SK-N-SH treated with all-trans-retinoic acid at 6 μM for 48 hours (cell line): ENCODE results near the gene CYP2B6.

Experiments used
- ATAC-seq: fragments of 200-7000 bp; cut with Tn5 transposase; 3 replicates; pipeline ENCODE4 v1.9.1; 2020; ENCODE audit warnings: mild to moderate bottlenecking, moderate library complexity
- CREB5 ChIP-seq: fragments of 250-450 bp; sonication (Bioruptor Pico); IDR thresholded peaks from 2 replicates; pipeline ENCODE4 v1.5.1; 2020; ENCODE audit warnings: low read depth, mild to moderate bottlenecking, moderate library complexity
- CSDC2 ChIP-seq: fragments of 250-450 bp; sonication (Bioruptor Pico); IDR thresholded peaks from 2 replicates; pipeline ENCODE4 v1.5.0; 2020; ENCODE audit warnings: mild to moderate bottlenecking, moderate library complexity
- ESRRG ChIP-seq: fragments of 250-450 bp; sonication (Bioruptor Pico); IDR thresholded peaks from 2 replicates; pipeline ENCODE4 v1.6.1; 2021; ENCODE audit warnings: mild to moderate bottlenecking
- GLIS3 ChIP-seq: fragments of 250-450 bp; sonication (Bioruptor Pico); IDR thresholded peaks from 2 replicates; pipeline ENCODE4 v1.5.0; 2020; ENCODE audit warnings: mild to moderate bottlenecking, moderate library complexity
- ISL1 ChIP-seq: fragments of 250-450 bp; sonication (Bioruptor Pico); IDR thresholded peaks from 2 replicates; pipeline ENCODE4 v2.1.2; 2022; ENCODE audit warnings: mild to moderate bottlenecking, moderate library complexity
- OSR1 ChIP-seq: fragments of 250-450 bp; sonication (Bioruptor Pico); IDR thresholded peaks from 2 replicates; pipeline ENCODE4 v1.8.0; 2022; ENCODE audit warnings: moderate library complexity, mild to moderate bottlenecking, inconsistent platforms
- PATZ1 ChIP-seq: fragments of 250-450 bp; sonication (Bioruptor Pico); IDR thresholded peaks from 2 replicates; pipeline ENCODE4 v1.8.0; 2020; ENCODE audit warnings: mild to moderate bottlenecking, moderate library complexity, borderline replicate concordance
- POU6F1 ChIP-seq: fragments of 250-450 bp; sonication (Bioruptor Pico); IDR thresholded peaks from 2 replicates; pipeline ENCODE4 v1.8.0; 2021; ENCODE audit warnings: low read depth, mild to moderate bottlenecking, moderate library complexity, borderline replicate concordance
- PPARA ChIP-seq: fragments of 250-450 bp; sonication (Bioruptor Pico); IDR thresholded peaks from 2 replicates; pipeline ENCODE4 v1.5.0; 2020; ENCODE audit warnings: mild to moderate bottlenecking, borderline replicate concordance
- RARB ChIP-seq: fragments of 250-450 bp; sonication (Bioruptor Pico); IDR thresholded peaks from 2 replicates; pipeline ENCODE4 v1.8.0; 2021; ENCODE audit warnings: mild to moderate bottlenecking, moderate library complexity
- SNAI2 ChIP-seq: fragments of 250-450 bp; sonication (Bioruptor Pico); IDR thresholded peaks from 2 replicates; pipeline ENCODE4 v1.5.0; 2020; ENCODE audit warnings: mild to moderate bottlenecking, moderate library complexity
- TCF4 ChIP-seq: fragments of 250-450 bp; sonication (Bioruptor Pico); IDR thresholded peaks from 2 replicates; pipeline ENCODE4 v1.8.0; 2021; ENCODE audit warnings: mild to moderate bottlenecking, moderate library complexity, borderline replicate concordance
- TOX ChIP-seq: fragments of 250-450 bp; sonication (Bioruptor Pico); IDR thresholded peaks from 2 replicates; pipeline ENCODE4 v1.8.0; 2021; ENCODE audit warnings: mild to moderate bottlenecking, moderate library complexity, borderline replicate concordance
- TSHZ2 ChIP-seq: fragments of 250-450 bp; sonication (Bioruptor Pico); IDR thresholded peaks from 2 replicates; pipeline ENCODE4 v1.5.0; 2020; ENCODE audit warnings: mild to moderate bottlenecking, moderate library complexity
- ZC3H10 ChIP-seq: fragments of 250-450 bp; sonication (Bioruptor Pico); IDR thresholded peaks from 2 replicates; pipeline ENCODE4 v1.5.1; 2021; ENCODE audit warnings: mild to moderate bottlenecking, moderate library complexity
- ZFP3 ChIP-seq: fragments of 250-450 bp; sonication (Bioruptor Pico); IDR thresholded peaks from 2 replicates; pipeline ENCODE4 v1.5.0; 2020; ENCODE audit warnings: mild to moderate bottlenecking, moderate library complexity
- ZFP30 ChIP-seq: fragments of 450-650 bp; formaldehyde crosslinking; IDR thresholded peaks from 2 replicates; pipeline ENCODE4 v1.5.0; 2022; ENCODE audit warnings: mild to moderate bottlenecking, moderate library complexity
- ZNF565 ChIP-seq: fragments of 450-650 bp; formaldehyde crosslinking; conservative IDR thresholded peaks from 2 replicates; pipeline ENCODE4 v1.5.0; 2020; ENCODE audit warnings: low read depth, mild to moderate bottlenecking, moderate library complexity
- ZNF8 ChIP-seq: fragments of 450-650 bp; formaldehyde crosslinking; IDR thresholded peaks from 2 replicates; pipeline ENCODE4 v1.5.0; 2020; ENCODE audit warnings: mild to moderate bottlenecking, moderate library complexity

The CYP2B6 gene

GRCh38 chr19:41016488-41017071 is 25.5 kb downstream of the CYP2B6 start:
- ATAC-seq: no peak
- TF ChIP-seq ZNF8 (CRISPR knock-in tag): no peak
- TF ChIP-seq PATZ1 (CRISPR knock-in tag): no peak
- no peak for TF ChIP-seq TOX
- TF ChIP-seq PPARA: no peak

GRCh38 chr19:41018736-41019290 is 27.7 kb downstream of the CYP2B6 start:
- no peak for ATAC-seq
- TF ChIP-seq PPARA: no peak
- no peak for TF ChIP-seq TOX
- TF ChIP-seq ESRRG (CRISPR knock-in tag): no peak
- no peak for TF ChIP-seq ZFP30 (CRISPR knock-in tag)
- no peak for TF ChIP-seq PATZ1 (CRISPR knock-in tag)
- TF ChIP-seq TCF4 (CRISPR knock-in tag): no peak
- no peak for TF ChIP-seq CSDC2 (CRISPR knock-in tag)
- no peak for TF ChIP-seq ISL1
- no peak for TF ChIP-seq ZNF8 (CRISPR knock-in tag)
- no peak for TF ChIP-seq ZC3H10
- no peak for TF ChIP-seq POU6F1
- TF ChIP-seq TSHZ2 (CRISPR knock-in tag): no peak
- no peak for TF ChIP-seq RARB (CRISPR knock-in tag)
- TF ChIP-seq, all 23 proteins: peak for 0

- TF ChIP-seq RARB (CRISPR knock-in tag): no peak
- no peak for TF ChIP-seq TCF4 (CRISPR knock-in tag)
- TF ChIP-seq OSR1 (CRISPR knock-in tag): no peak
- TF ChIP-seq ESRRG (CRISPR knock-in tag): no peak
- TF ChIP-seq CSDC2 (CRISPR knock-in tag): no peak
- TF ChIP-seq ZNF565 (CRISPR knock-in tag): no peak
- no peak for TF ChIP-seq GLIS3
- TF ChIP-seq POU6F1: no peak
- no peak for TF ChIP-seq CREB5 (CRISPR knock-in tag)
- TF ChIP-seq SNAI2 (CRISPR knock-in tag): no peak
- no peak for TF ChIP-seq ZFP3 (CRISPR knock-in tag)
- TF ChIP-seq ZC3H10: no peak
- no peak for TF ChIP-seq ISL1
- no peak for TF ChIP-seq PPARA
- no peak for ATAC-seq
Observed at GRCh38 chr19:41019346-41019745, 28.3 kb downstream of the CYP2B6 start.
